Brain microvascular endothelial cell (primary cell): ENCODE data around the gene AACS.
"Not testable (repeated sequence)": the region's sequence is repeated elsewhere in the genome, so short reads cannot be mapped to it uniquely, and the experiment has no call there.

Experiments used
- DNase-seq: peaks from one replicate; pipeline ENCODE4 v3.0.0-alpha.2; 2020
- H3K27ac ChIP-seq: fragments of 250-450 bp; sonication (Bioruptor Pico); 2 replicates; pipeline ENCODE4 v1.5.1; 2020; ENCODE audit warnings: mild to moderate bottlenecking, moderate library complexity
- H3K27me3 ChIP-seq: fragments of 250-450 bp; sonication (Bioruptor Pico); replicated peaks from 2 replicates; pipeline ENCODE4 v1.5.1; 2020; ENCODE audit warnings: mild to moderate bottlenecking
- H3K36me3 ChIP-seq: fragments of 250-450 bp; sonication (Bioruptor Pico); replicated peaks from 2 replicates; pipeline ENCODE4 v1.5.1; 2020; ENCODE audit warnings: mild to moderate bottlenecking
- H3K4me3 ChIP-seq: 2 replicates; pipeline ENCODE4 v1.5.1; 2011; ENCODE audit warnings: low read depth, mild to moderate bottlenecking, control low read depth, low read length, moderate library complexity
- in situ Hi-C: cut with HindIII; loops from 2 replicates; pipeline ENCODE4 v1.10.0; 2017; ENCODE audit warnings: low sequenced_read_pairs, low pct_ligation_motif_present
- TF ChIP-seq, protein P1 (sequence below): IDR thresholded peaks from 2 replicates; pipeline ENCODE4 v1.5.1; 2011; ENCODE audit warnings: low read depth, mild to moderate bottlenecking, moderate library complexity, low read length, control low read depth, inconsistent platforms; ENCODE audit errors: missing control alignments

AACS gene

GRCh38 chr12:125137766-125138344 lies 72.6 kb downstream of the AACS start:
- no peak overlapping the region for H3K4me3 ChIP-seq
- no peak for DNase-seq
- H3K27ac ChIP-seq = no peak overlapping the region
- H3K36me3 ChIP-seq = peaks cover 3% of the 10 kb centered on the region
- in situ Hi-C loops = no loop called here
- no peaks in the 10 kb centered on the region for H3K27me3 ChIP-seq
- TF ChIP-seq, protein P1, sequence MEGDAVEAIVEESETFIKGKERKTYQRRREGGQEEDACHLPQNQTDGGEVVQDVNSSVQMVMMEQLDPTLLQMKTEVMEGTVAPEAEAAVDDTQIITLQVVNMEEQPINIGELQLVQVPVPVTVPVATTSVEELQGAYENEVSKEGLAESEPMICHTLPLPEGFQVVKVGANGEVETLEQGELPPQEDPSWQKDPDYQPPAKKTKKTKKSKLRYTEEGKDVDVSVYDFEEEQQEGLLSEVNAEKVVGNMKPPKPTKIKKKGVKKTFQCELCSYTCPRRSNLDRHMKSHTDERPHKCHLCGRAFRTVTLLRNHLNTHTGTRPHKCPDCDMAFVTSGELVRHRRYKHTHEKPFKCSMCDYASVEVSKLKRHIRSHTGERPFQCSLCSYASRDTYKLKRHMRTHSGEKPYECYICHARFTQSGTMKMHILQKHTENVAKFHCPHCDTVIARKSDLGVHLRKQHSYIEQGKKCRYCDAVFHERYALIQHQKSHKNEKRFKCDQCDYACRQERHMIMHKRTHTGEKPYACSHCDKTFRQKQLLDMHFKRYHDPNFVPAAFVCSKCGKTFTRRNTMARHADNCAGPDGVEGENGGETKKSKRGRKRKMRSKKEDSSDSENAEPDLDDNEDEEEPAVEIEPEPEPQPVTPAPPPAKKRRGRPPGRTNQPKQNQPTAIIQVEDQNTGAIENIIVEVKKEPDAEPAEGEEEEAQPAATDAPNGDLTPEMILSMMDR = no peak

- no peak overlapping the region for H3K4me3 ChIP-seq
- in situ Hi-C loops = no loop called here
- TF ChIP-seq, protein P1 = no peak
- no peaks in the 10 kb centered on the region for H3K27me3 ChIP-seq
- H3K36me3 ChIP-seq = no peaks in the 10 kb centered on the region
- DNase-seq = peak; percentile 74
- peak overlapping the region; percentile 23 for H3K27ac ChIP-seq
Measured at GRCh38 chr12:125140279-125141209, 75.3 kb downstream of the AACS start.

DNA sequence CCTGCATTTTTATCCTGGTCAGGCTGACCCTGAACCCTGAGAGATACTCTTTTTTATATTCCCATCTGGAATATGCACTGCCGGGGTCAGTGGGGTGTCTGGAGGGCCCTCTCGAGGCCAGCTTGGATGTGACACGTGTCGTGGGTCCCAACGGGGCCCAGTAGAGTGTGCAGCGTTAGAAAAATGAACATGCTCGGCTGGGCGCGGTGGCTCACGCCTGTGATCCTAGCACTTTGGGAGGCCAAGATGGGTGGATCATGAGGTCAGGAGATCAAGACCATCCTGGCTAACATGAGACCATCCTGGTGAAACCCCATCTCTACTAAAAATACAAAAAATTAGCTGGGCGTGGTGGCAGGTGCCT lies 76.0 kb downstream of the AACS start:
- H3K27ac ChIP-seq, H3K4me3 ChIP-seq, H3K27me3 ChIP-seq, H3K36me3 ChIP-seq, DNase-seq, in situ Hi-C loops: not testable (repeated sequence)

DNA sequence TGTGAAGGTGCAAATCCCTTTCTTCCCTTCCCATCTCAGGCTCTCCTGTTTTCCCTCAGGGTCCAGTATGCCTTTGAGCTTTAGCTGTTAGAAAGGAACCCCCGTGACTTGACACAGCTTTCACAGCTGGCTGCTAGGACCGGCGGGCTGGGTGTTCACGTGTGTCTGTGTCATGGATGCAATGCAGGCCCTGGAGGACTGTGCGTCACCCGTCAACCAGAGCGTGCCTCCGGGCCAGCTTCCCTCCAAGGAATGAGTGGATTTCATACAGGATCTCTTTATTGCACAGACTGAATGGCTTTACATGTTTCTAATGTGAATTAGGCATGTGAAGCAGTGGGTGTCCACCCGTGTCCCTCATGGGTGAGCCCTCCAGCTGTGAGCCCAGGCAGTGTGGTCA lies 77.4 kb downstream of the AACS start:
- TF ChIP-seq, protein P1 = no peak
- Histone ChIP-seq H3K36me3 (no peaks in the 10 kb centered on the region), H3K4me3 (no peak overlapping the region), H3K27ac (no peak overlapping the region), H3K27me3 (no peaks in the 10 kb centered on the region)
- in situ Hi-C loops = no loop called here
- DNase-seq = no peak

GRCh38 chr12:125143491-125143890 lies 78.3 kb downstream of the AACS start:
- in situ Hi-C loops = no loop called here
- H3K27ac ChIP-seq = no peak overlapping the region
- peak; percentile 21 for DNase-seq
- H3K27me3 ChIP-seq = no peaks in the 10 kb centered on the region
- TF ChIP-seq, protein P1 = no peak
- no peaks in the 10 kb centered on the region for H3K36me3 ChIP-seq
- no peak overlapping the region for H3K4me3 ChIP-seq

GRCh38 chr12:125145196-125145595 lies 80.0 kb downstream of the AACS start:
- in situ Hi-C loops = no loop called here

More at GRCh38 chr12:125145196-125145595, 80.0 kb downstream of the AACS start:
- H3K27me3 ChIP-seq = no peaks in the 10 kb centered on the region
- TF ChIP-seq, protein P1 = no peak
- DNase-seq = no peak
- no peak overlapping the region for H3K4me3 ChIP-seq
- no peak overlapping the region for H3K27ac ChIP-seq
- no peaks in the 10 kb centered on the region for H3K36me3 ChIP-seq
